IMR-90 (cell line): Measurements from ENCODE around the gene MAGI2. TPM values are rescaled to one million over a fixed set of nuclear protein-coding genes. Genes with fewer than 3 reads are reported as not detected.
A peak's percentile ranks its signal among the peaks of the same experiment; 100 is the strongest.

Experiments used
- ATAC-seq: fragments of 200-7000 bp; cut with Tn5 transposase; 2 replicates; pipeline ENCODE4 v1.9.1; 2020; ENCODE audit warnings: low read depth, mild to moderate bottlenecking, moderate library complexity
- BruUV-seq: library from RNA; stranded (reverse); fragments of 400-500 nt; replicated peaks from 2 replicates; lab custom pipeline; 2021; lab: Mats Ljungman, UMichigan
- CTCF ChIA-PET: fragments of 300-600 bp; formaldehyde crosslinking; extraction: SDS; loops from one replicate; lab custom pipeline; 2021; ENCODE audit warnings: antibody characterized with exemption; lab: Yijun Ruan, JAX
- POLR2A ChIA-PET: fragments of 300-600 bp; sonication (Branson Sonifier 250); formaldehyde crosslinking; loops from one replicate; lab custom pipeline; 2022; ENCODE audit warnings: antibody characterized with exemption; ENCODE audit not compliant: unreplicated experiment; lab: Charles Lee
- DNase-seq: peaks from one replicate; pipeline ENCODE4 v3.0.0; 2013
- H2AFZ ChIP-seq: replicated peaks from 2 replicates; pipeline ENCODE3; 2013; ENCODE audit warnings: low read length, mild to moderate bottlenecking; ENCODE audit not compliant: poor library complexity
- H2AK5ac ChIP-seq: 2 replicates; pipeline ENCODE4 v1.6.1; 2013; ENCODE audit warnings: low read depth, low read length, inconsistent platforms
- H2AK9ac ChIP-seq: replicated peaks from 2 replicates; pipeline ENCODE3; 2013; ENCODE audit warnings: mild to moderate bottlenecking, low read depth, low read length, moderate library complexity; ENCODE audit not compliant: poor library complexity
- H2BK120ac ChIP-seq: 2 replicates; pipeline ENCODE4 v1.6.1; 2013; ENCODE audit warnings: low read depth, low read length, inconsistent platforms
- H2BK15ac ChIP-seq: 3 replicates; pipeline ENCODE4 v1.6.1; 2013; ENCODE audit warnings: low read depth, low read length, inconsistent platforms
- H2BK20ac ChIP-seq: 2 replicates; pipeline ENCODE4 v1.6.1; 2013; ENCODE audit warnings: low read depth, mild to moderate bottlenecking, inconsistent platforms, low read length, moderate library complexity
- H2BK5ac ChIP-seq: 2 replicates; pipeline ENCODE4 v1.6.1; 2013; ENCODE audit warnings: mild to moderate bottlenecking, low read depth, low read length, inconsistent platforms; ENCODE audit not compliant: poor library complexity, severe bottlenecking
- H3K14ac ChIP-seq: replicated peaks from 2 replicates; pipeline ENCODE4 v1.6.1; 2013; ENCODE audit warnings: low read depth, low read length, inconsistent platforms
- H3K18ac ChIP-seq: 2 replicates; pipeline ENCODE4 v1.6.1; 2013; ENCODE audit warnings: low read depth, low read length, control low read depth
- H3K23ac ChIP-seq: 2 replicates; pipeline ENCODE4 v1.6.1; 2013; ENCODE audit warnings: low read depth, low read length, inconsistent platforms
- H3K27ac ChIP-seq: 2 replicates; pipeline ENCODE4 v1.5.1; 2013; ENCODE audit warnings: mild to moderate bottlenecking, control low read depth, low read length; ENCODE audit not compliant: insufficient read depth
- H3K27me3 ChIP-seq: 2 replicates; pipeline ENCODE4 v1.6.1; 2013; ENCODE audit warnings: low read length; ENCODE audit not compliant: control insufficient read depth, insufficient read depth
- H3K36me3 ChIP-seq: 2 replicates; pipeline ENCODE4 v1.6.1; 2013; ENCODE audit warnings: low read length, mixed read lengths; ENCODE audit not compliant: control insufficient read depth, insufficient read depth
- H3K4ac ChIP-seq: 2 replicates; pipeline ENCODE4 v1.6.1; 2013; ENCODE audit warnings: low read depth, low read length, inconsistent platforms
- H3K4me1 ChIP-seq: 2 replicates; pipeline ENCODE4 v1.6.1; 2013; ENCODE audit warnings: low read length, mixed read lengths; ENCODE audit not compliant: control insufficient read depth, insufficient read depth
- H3K4me2 ChIP-seq: 2 replicates; pipeline ENCODE4 v1.6.1; 2013; ENCODE audit warnings: low read depth, mild to moderate bottlenecking, control low read depth, low read length, moderate library complexity
- H3K4me3 ChIP-seq: 2 replicates; pipeline ENCODE4 v1.5.1; 2013; ENCODE audit warnings: low read depth, mild to moderate bottlenecking, control low read depth, low read length, moderate library complexity; ENCODE audit not compliant: insufficient read depth
- H3K56ac ChIP-seq: 2 replicates; pipeline ENCODE4 v1.6.1; 2013; ENCODE audit warnings: low read length, inconsistent platforms; ENCODE audit not compliant: insufficient read depth; ENCODE audit errors: extremely low read depth
- H3K79me1 ChIP-seq, 2 experiments: 2 replicates each; pipeline ENCODE4 v1.6.1; 2013; ENCODE audit warnings: low read length in 2 of 2, inconsistent platforms in 1 of 2, low read depth in 1 of 2
- H3K9ac ChIP-seq: 2 replicates; pipeline ENCODE4 v1.6.1; 2013; ENCODE audit warnings: low read depth, low read length, control low read depth
- H3K9me1 ChIP-seq: 2 replicates; pipeline ENCODE4 v1.6.1; 2013; ENCODE audit warnings: low read length, inconsistent platforms; ENCODE audit not compliant: insufficient read depth
- H3K9me3 ChIP-seq: 2 replicates; pipeline ENCODE4 v1.6.1; 2013; ENCODE audit warnings: low read length; ENCODE audit not compliant: control insufficient read depth, insufficient read depth
- H4K20me1 ChIP-seq: 2 replicates; pipeline ENCODE4 v1.6.1; 2013; ENCODE audit warnings: low read length, inconsistent platforms; ENCODE audit not compliant: insufficient read depth
- H4K5ac ChIP-seq: 2 replicates; pipeline ENCODE4 v1.6.1; 2013; ENCODE audit warnings: mild to moderate bottlenecking, low read depth, low read length, control low read depth
- H4K8ac ChIP-seq, 2 experiments: 2 replicates each; pipeline ENCODE4 v1.6.1; 2013; ENCODE audit warnings: low read depth in 2 of 2, low read length in 2 of 2, control low read depth in 1 of 2, inconsistent platforms in 1 of 2
- H4K91ac ChIP-seq: 2 replicates; pipeline ENCODE4 v1.6.1; 2013; ENCODE audit warnings: low read depth, low read length, inconsistent platforms; ENCODE audit not compliant: insufficient read depth
- BHLHE40 ChIP-seq: fragments of 150-350 bp; IDR thresholded peaks from 2 replicates; pipeline ENCODE4 v1.6.1; 2016; ENCODE audit warnings: mild to moderate bottlenecking, low read depth, low read length
- CEBPB ChIP-seq: IDR thresholded peaks from 2 replicates; pipeline ENCODE4 v1.6.1; 2012; ENCODE audit warnings: low read depth, low read length, improper control_type of control experiment
- CHD1 ChIP-seq: IDR thresholded peaks from 2 replicates; pipeline ENCODE4 v1.6.1; 2012; ENCODE audit warnings: low read depth, low read length, improper control_type of control experiment
- CTCF ChIP-seq: conservative IDR thresholded peaks from 2 replicates; pipeline ENCODE4 v1.5.1; 2012; ENCODE audit warnings: mild to moderate bottlenecking, low read depth, low read length, improper control_type of control experiment
- ELK1 ChIP-seq: fragments of 150-350 bp; IDR thresholded peaks from 2 replicates; pipeline ENCODE4 v1.6.1; 2016; ENCODE audit warnings: low read depth, mild to moderate bottlenecking, low read length, moderate library complexity, borderline replicate concordance
- FOS ChIP-seq: fragments of 150-350 bp; IDR thresholded peaks from 2 replicates; pipeline ENCODE4 v1.6.1; 2016; ENCODE audit warnings: low read depth, low read length
- MAFK ChIP-seq: IDR thresholded peaks from 2 replicates; pipeline ENCODE4 v1.6.1; 2012; ENCODE audit warnings: low read depth, low read length, improper control_type of control experiment
- MAZ ChIP-seq: IDR thresholded peaks from 2 replicates; pipeline ENCODE4 v1.6.1; 2012; ENCODE audit warnings: low read depth, mild to moderate bottlenecking, low read length, improper control_type of control experiment, moderate library complexity, borderline replicate concordance
- MXI1 ChIP-seq: IDR thresholded peaks from 2 replicates; pipeline ENCODE4 v1.6.1; 2012; ENCODE audit warnings: low read depth, mild to moderate bottlenecking, low read length, moderate library complexity, borderline replicate concordance
- NFE2L2 ChIP-seq: fragments of 150-350 bp; IDR thresholded peaks from 2 replicates; pipeline ENCODE4 v1.6.1; 2016; ENCODE audit warnings: low read depth, mild to moderate bottlenecking, low read length
- POLR2A ChIP-seq: IDR thresholded peaks from 2 replicates; pipeline ENCODE4 v1.6.1; 2012; ENCODE audit warnings: mild to moderate bottlenecking, low read depth, low read length
- RAD21 ChIP-seq: IDR thresholded peaks from 2 replicates; pipeline ENCODE4 v1.6.1; 2012; ENCODE audit warnings: low read length, improper control_type of control experiment
- RCOR1 ChIP-seq: IDR thresholded peaks from 2 replicates; pipeline ENCODE4 v1.6.1; 2012; ENCODE audit warnings: mild to moderate bottlenecking, low read length, improper control_type of control experiment; ENCODE audit not compliant: insufficient replicate concordance
- SMC3 ChIP-seq: fragments of 150-350 bp; IDR thresholded peaks from 2 replicates; pipeline ENCODE4 v1.6.1; 2016; ENCODE audit warnings: low read depth, mild to moderate bottlenecking, antibody characterized with exemption, low read length, moderate library complexity
- USF2 ChIP-seq: fragments of 150-350 bp; IDR thresholded peaks from 2 replicates; pipeline ENCODE4 v1.6.1; 2017; ENCODE audit warnings: mild to moderate bottlenecking, antibody characterized with exemption, low read length, low read depth
- WGBS, 2 experiments: methylation state at CpG; one replicate each; pipeline versions ENCODE4 v1.1.5 to v1.1.7; 2013; ENCODE audit warnings: missing lambda C conversion rate in 2 of 2; ENCODE audit not compliant: insufficient read length in 1 of 2; ENCODE audit errors: extremely low coverage in 2 of 2; 5-methylcytosine and 5-hydroxymethylcytosine counted together
- dilution Hi-C: fragments of 300-500 bp; cut with HindIII; formaldehyde crosslinking; loops from one replicate; pipeline ENCODE4 v1.14.3; 2018; ENCODE audit warnings: low sequenced_read_pairs; ENCODE audit not compliant: unreplicated experiment
- in situ Hi-C: fragments of 300-500 bp; cut with MboI; formaldehyde crosslinking; loops from 3 replicates; pipeline ENCODE4 v1.14.3; 2019; ENCODE audit warnings: low sequenced_read_pairs, inconsistent platforms, mixed read lengths
- intact Hi-C: fragments of 100-400 bp; cut with micrococcal nuclease; formaldehyde crosslinking; loops from 2 replicates; pipeline ENCODE4 v1.10.0; 2022
- polyA plus RNA-seq, 3 experiments: library from polyadenylated mRNA; depleted of rRNA; stranded (reverse); fragments of >200 nt; gene quantifications; 2 replicates each; pipeline ENCODE4 v1.2.3, GENCODE V29; 2012; ENCODE audit warnings: low replicate concordance in 1 of 3
- total RNA-seq: library from RNA; depleted of rRNA; stranded (reverse); fragments of >200 nt; gene quantifications from 2 replicates; pipeline ENCODE4 v1.2.3, GENCODE V29; 2012

MAGI2 gene
- total and polyA plus RNA-seq, 2 of the 4 experiments (the other 2 are of a cell fraction) = 2.5 to 17.9 TPM

- H3K23ac ChIP-seq = no peak overlapping the region
- H3K79me1 ChIP-seq = no peaks in the 10 kb centered on the region
- in situ Hi-C loops (no loop called here), intact Hi-C loops (no loop called here), dilution Hi-C loops (no loop called here)
- H3K9me3 ChIP-seq = no peaks in the 10 kb centered on the region
- H3K14ac ChIP-seq = no peak overlapping the region
- no peak for DNase-seq
- H3K27me3 ChIP-seq = no peaks in the 10 kb centered on the region
- no peaks in the 10 kb centered on the region for H3K36me3 ChIP-seq
- no TSS peak for BruUV-seq
- peaks cover 9% of the 10 kb centered on the region for H3K4me1 ChIP-seq
- H2BK20ac ChIP-seq = no peak overlapping the region
- no peak overlapping the region for H4K8ac ChIP-seq
- no peak overlapping the region for H3K18ac ChIP-seq
- no peak overlapping the region for H3K4me3 ChIP-seq
- no peak overlapping the region for H3K4ac ChIP-seq
- 0 out of 2 replicates have a peak overlapping the region, but pooled peaks have one; percentile 2 for H4K91ac ChIP-seq
- ATAC-seq = no peak
- TF ChIP-seq MAZ = no peak
- no peak for TF ChIP-seq RCOR1
- TF ChIP-seq RAD21 = no peak
- no peak for TF ChIP-seq ELK1
- TF ChIP-seq MXI1 = no peak
- no peak for TF ChIP-seq POLR2A
- TF ChIP-seq CEBPB = no peak
- TF ChIP-seq SMC3 = no peak
- TF ChIP-seq MAFK = no peak
- no peak for TF ChIP-seq FOS
- no peak for TF ChIP-seq BHLHE40
- no peak for TF ChIP-seq CHD1
- no peak for TF ChIP-seq NFE2L2
- no peak for TF ChIP-seq USF2
- no peak for TF ChIP-seq CTCF
- 96% methylated on average over 4 of the region's 7 CpGs; no CpG with 5 or more reads in 1 of the 2 experiments for WGBS, 2 experiments
- no peaks in the 10 kb centered on the region for H4K20me1 ChIP-seq
- H2BK120ac ChIP-seq = no peak overlapping the region
- no peak overlapping the region for H2AK5ac ChIP-seq
- H4K5ac ChIP-seq = no peak overlapping the region
- no peak overlapping the region for H2AK9ac ChIP-seq
- no peak overlapping the region for H3K27ac ChIP-seq
- no peak overlapping the region for H2BK15ac ChIP-seq
- H3K4me2 ChIP-seq = no peak overlapping the region
- H3K56ac ChIP-seq = no peak overlapping the region
- ChIA-PET POLR2A (no interaction called here), CTCF (no interaction called here)
- H2BK5ac ChIP-seq = no peak overlapping the region
- H3K9ac ChIP-seq = no peak overlapping the region
- H3K9me1 ChIP-seq = peaks cover 10% of the 10 kb centered on the region
- no peak overlapping the region for H2AFZ ChIP-seq
These were observed 1015.0 kb downstream of the MAGI2 start for GRCh38 chr7:78438433-78438832.
